Neural progenitor cell (in vitro differentiated cells): ENCODE measurements around the gene SYCN. TPM values are rescaled to one million over a fixed set of nuclear protein-coding genes. Genes with fewer than 3 reads are reported as not detected.

Experiments used
- DNase-seq: peaks from one replicate; pipeline ENCODE4 v3.0.0-alpha.2; 2016; ENCODE audit warnings: low spot score
- H2AFZ ChIP-seq: fragments of 200-600 bp; sonication (generic); replicated peaks from 2 replicates; pipeline ENCODE4 v1.6.1; 2016; ENCODE audit warnings: antibody characterized with exemption
- H3F3A ChIP-seq: fragments of 200-600 bp; sonication (generic); 2 replicates; pipeline ENCODE4 v1.6.1; 2016; ENCODE audit warnings: antibody characterized with exemption, low read depth
- H3K27ac ChIP-seq: fragments of 200-600 bp; sonication (generic); 2 replicates; pipeline ENCODE4 v1.5.1; 2016; ENCODE audit warnings: mild to moderate bottlenecking
- H3K27me3 ChIP-seq: fragments of 200-600 bp; sonication (generic); 2 replicates; pipeline ENCODE4 v1.6.1; 2016; ENCODE audit warnings: mild to moderate bottlenecking, moderate library complexity
- H3K36me3 ChIP-seq: fragments of 200-600 bp; sonication (generic); 2 replicates; pipeline ENCODE4 v1.5.1; 2016
- H3K4me1 ChIP-seq: fragments of 200-600 bp; sonication (generic); 2 replicates; pipeline ENCODE4 v1.6.1; 2016; ENCODE audit warnings: mixed run types
- H3K4me2 ChIP-seq: fragments of 200-600 bp; sonication (generic); 2 replicates; pipeline ENCODE4 v1.6.1; 2016
- H3K4me3 ChIP-seq: fragments of 200-600 bp; sonication (generic); 2 replicates; pipeline ENCODE4 v1.5.1; 2016
- H3K79me2 ChIP-seq: fragments of 200-600 bp; sonication (generic); 2 replicates; pipeline ENCODE4 v1.6.1; 2016; ENCODE audit warnings: low read depth
- H3K9ac ChIP-seq: fragments of 200-600 bp; sonication (generic); 2 replicates; pipeline ENCODE4 v1.6.1; 2016
- H3K9me3 ChIP-seq: fragments of 200-600 bp; sonication (generic); 2 replicates; pipeline ENCODE4 v1.5.1; 2016; ENCODE audit warnings: low read depth
- H4K20me1 ChIP-seq: fragments of 200-600 bp; sonication (generic); 2 replicates; pipeline ENCODE4 v1.6.1; 2016; ENCODE audit warnings: low read depth
- H3K27ac Mint-ChIP-seq: 3 replicates; pipeline ENCODE4 v1.8.0; 2021; ENCODE audit warnings: mixed read lengths
- H3K27me3 Mint-ChIP-seq: 2 replicates; pipeline ENCODE4 v1.8.0; 2022; ENCODE audit warnings: low read depth, mild to moderate bottlenecking, inconsistent platforms, moderate library complexity, mixed read lengths; ENCODE audit not compliant: insufficient read depth
- H3K36me3 Mint-ChIP-seq: 3 replicates; pipeline ENCODE4 v1.8.0; 2021; ENCODE audit warnings: mixed read lengths
- H3K4me1 Mint-ChIP-seq: 3 replicates; pipeline ENCODE4 v1.8.0; 2021; ENCODE audit warnings: mixed read lengths
- H3K4me3 Mint-ChIP-seq: 3 replicates; pipeline ENCODE4 v1.8.0; 2021; ENCODE audit warnings: mild to moderate bottlenecking, moderate library complexity, mixed read lengths
- H3K9me3 Mint-ChIP-seq: 3 replicates; pipeline ENCODE4 v1.8.0; 2020; ENCODE audit warnings: mixed read lengths
- CTCF ChIP-seq: fragments of 200-600 bp; sonication (generic); IDR thresholded peaks from 2 replicates; pipeline ENCODE4 v1.5.1; 2017; ENCODE audit warnings: antibody characterized with exemption, mild to moderate bottlenecking
- EZH2 ChIP-seq: fragments of 200-600 bp; sonication (generic); IDR thresholded peaks from 2 replicates; pipeline ENCODE4 v1.6.1; 2017; ENCODE audit warnings: antibody characterized with exemption, mild to moderate bottlenecking, moderate library complexity
- EZH2phosphoT487 ChIP-seq: fragments of 200-600 bp; sonication (generic); IDR thresholded peaks from 2 replicates; pipeline ENCODE4 v1.6.1; 2017; ENCODE audit warnings: antibody characterized with exemption
- total RNA-seq: library from RNA; depleted of rRNA; stranded (reverse); fragments of >200 nt; gene quantifications from 2 replicates; pipeline ENCODE4 v1.2.3, GENCODE V29; 2015; ENCODE audit warnings: low replicate concordance

Gene SYCN
- total RNA-seq, 1 donor from 2014 or later, result not detected

- TF ChIP-seq EZH2, result no peak
- no peak for TF ChIP-seq CTCF
- TF ChIP-seq EZH2phosphoT487, result no peak
- DNase-seq, result no peak
- no peaks in the 10 kb centered on the region for H3F3A ChIP-seq
- no peak overlapping the region for H3K4me2 ChIP-seq
- Mint-ChIP-seq H3K4me1 (no peaks in the 10 kb centered on the region), H3K27ac (no peak overlapping the region), H3K4me3 (no peak overlapping the region), H3K36me3 (no peaks in the 10 kb centered on the region), H3K27me3 (peaks cover 15% of the 10 kb centered on the region), H3K9me3 (no peaks in the 10 kb centered on the region)
- H3K9me3 ChIP-seq, result no peaks in the 10 kb centered on the region
- no peak overlapping the region for H2AFZ ChIP-seq
- no peak overlapping the region for H3K27ac ChIP-seq
- peaks cover 52% of the 10 kb centered on the region for H3K27me3 ChIP-seq
- H3K4me1 ChIP-seq, result no peaks in the 10 kb centered on the region
- H3K79me2 ChIP-seq, result no peaks in the 10 kb centered on the region
- no peak overlapping the region for H3K4me3 ChIP-seq
- H3K9ac ChIP-seq, result no peak overlapping the region
- H3K36me3 ChIP-seq, result no peaks in the 10 kb centered on the region
- no peaks in the 10 kb centered on the region for H4K20me1 ChIP-seq
Measured at GRCh38 chr19:39237200-39238184, 33.4 kb upstream of the SYCN start.

- TF ChIP-seq EZH2phosphoT487, result no peak
- no peak for TF ChIP-seq EZH2
- no peak for DNase-seq
- Histone ChIP-seq H3K27ac (no peak overlapping the region), H3K4me1 (no peaks in the 10 kb centered on the region), H3K9me3 (no peaks in the 10 kb centered on the region), H2AFZ (no peak overlapping the region), H3K36me3 (no peaks in the 10 kb centered on the region), H4K20me1 (no peaks in the 10 kb centered on the region), H3F3A (no peaks in the 10 kb centered on the region), H3K9ac (no peak overlapping the region), H3K79me2 (no peaks in the 10 kb centered on the region), H3K4me3 (no peak overlapping the region), H3K27me3 (peaks cover 58% of the 10 kb centered on the region), H3K4me2 (no peak overlapping the region)
- H3K27me3 Mint-ChIP-seq, result peaks cover 15% of the 10 kb centered on the region
- H3K4me3 Mint-ChIP-seq, result no peak overlapping the region
- H3K4me1 Mint-ChIP-seq, result no peaks in the 10 kb centered on the region
- H3K36me3 Mint-ChIP-seq, result no peaks in the 10 kb centered on the region
- no peaks in the 10 kb centered on the region for H3K9me3 Mint-ChIP-seq
- no peak overlapping the region for H3K27ac Mint-ChIP-seq
Measured at GRCh38 chr19:39236527-39236926, 32.5 kb upstream of the SYCN start.

- Histone ChIP-seq H3K9ac (no peak overlapping the region), H3F3A (no peaks in the 10 kb centered on the region), H3K4me1 (no peaks in the 10 kb centered on the region), H3K79me2 (no peaks in the 10 kb centered on the region), H4K20me1 (no peaks in the 10 kb centered on the region), H3K27me3 (peaks cover 58% of the 10 kb centered on the region), H3K27ac (no peak overlapping the region), H2AFZ (no peak overlapping the region), H3K4me2 (no peak overlapping the region), H3K36me3 (no peaks in the 10 kb centered on the region), H3K9me3 (no peaks in the 10 kb centered on the region), H3K4me3 (no peak overlapping the region)
- no peak overlapping the region for H3K4me3 Mint-ChIP-seq
- DNase-seq, result no peak
- no peaks in the 10 kb centered on the region for H3K36me3 Mint-ChIP-seq
- TF ChIP-seq EZH2, result no peak
- TF ChIP-seq EZH2phosphoT487, result no peak
- no peak for TF ChIP-seq CTCF
- H3K27ac Mint-ChIP-seq, result no peak overlapping the region
- peaks cover 14% of the 10 kb centered on the region for H3K27me3 Mint-ChIP-seq
- H3K9me3 Mint-ChIP-seq, result no peaks in the 10 kb centered on the region
- no peaks in the 10 kb centered on the region for H3K4me1 Mint-ChIP-seq
Measured at GRCh38 chr19:39232708-39233107, 28.6 kb upstream of the SYCN start.
